Measurements from ENCODE around the gene CNTN3. TPM values are rescaled to one million over a fixed set of nuclear protein-coding genes. Genes with fewer than 3 reads are reported as not detected.
A peak's percentile ranks its signal among the peaks of the same experiment; 100 is the strongest.

The CNTN3 gene
- total RNA-seq, 6 donors from 2014 or later = 0.55 to 5.2 (median 1.2) TPM

DNA sequence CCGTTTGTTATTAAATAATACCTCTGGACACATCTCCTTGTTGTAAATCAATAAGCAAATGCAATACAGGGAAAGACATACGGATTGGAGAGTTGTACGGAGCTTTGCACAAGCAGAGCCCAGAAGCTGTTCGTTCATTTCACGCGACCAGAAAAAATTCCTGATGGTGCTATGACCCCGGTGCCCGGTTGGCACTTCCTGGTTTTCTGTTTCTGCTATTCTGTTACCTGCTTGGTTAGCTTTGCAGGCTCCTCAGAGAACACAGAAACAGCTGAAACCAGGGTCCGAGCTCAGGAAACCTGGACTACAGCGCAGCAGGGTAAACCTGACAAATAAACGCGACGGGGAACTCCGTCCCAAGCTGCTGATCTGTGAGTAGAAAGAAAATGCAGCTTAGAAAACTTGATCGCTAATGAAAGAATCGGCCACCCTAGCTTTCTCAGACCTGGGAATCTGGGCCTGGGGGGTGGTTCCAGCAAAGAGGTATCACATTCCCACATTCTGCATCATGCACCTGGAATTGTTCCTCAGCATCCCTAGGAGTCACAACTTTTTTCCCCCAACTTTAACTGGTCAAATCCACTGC, 845 bp downstream of the CNTN3 start:
- H3K27ac ChIP-seq = no peak overlapping the region
- no peak for TF ChIP-seq POLR2AphosphoS5 (IDR thresholded peaks at IDR 0.05)
- TF ChIP-seq EP300 (IDR thresholded peaks at IDR 0.05) = no peak
- TF ChIP-seq POLR2A (IDR thresholded peaks at IDR 0.05) = no peak
- TF ChIP-seq, protein P1, sequence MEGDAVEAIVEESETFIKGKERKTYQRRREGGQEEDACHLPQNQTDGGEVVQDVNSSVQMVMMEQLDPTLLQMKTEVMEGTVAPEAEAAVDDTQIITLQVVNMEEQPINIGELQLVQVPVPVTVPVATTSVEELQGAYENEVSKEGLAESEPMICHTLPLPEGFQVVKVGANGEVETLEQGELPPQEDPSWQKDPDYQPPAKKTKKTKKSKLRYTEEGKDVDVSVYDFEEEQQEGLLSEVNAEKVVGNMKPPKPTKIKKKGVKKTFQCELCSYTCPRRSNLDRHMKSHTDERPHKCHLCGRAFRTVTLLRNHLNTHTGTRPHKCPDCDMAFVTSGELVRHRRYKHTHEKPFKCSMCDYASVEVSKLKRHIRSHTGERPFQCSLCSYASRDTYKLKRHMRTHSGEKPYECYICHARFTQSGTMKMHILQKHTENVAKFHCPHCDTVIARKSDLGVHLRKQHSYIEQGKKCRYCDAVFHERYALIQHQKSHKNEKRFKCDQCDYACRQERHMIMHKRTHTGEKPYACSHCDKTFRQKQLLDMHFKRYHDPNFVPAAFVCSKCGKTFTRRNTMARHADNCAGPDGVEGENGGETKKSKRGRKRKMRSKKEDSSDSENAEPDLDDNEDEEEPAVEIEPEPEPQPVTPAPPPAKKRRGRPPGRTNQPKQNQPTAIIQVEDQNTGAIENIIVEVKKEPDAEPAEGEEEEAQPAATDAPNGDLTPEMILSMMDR (IDR thresholded peaks at IDR 0.05) = no peak
- ATAC-seq (ENCODE audit: low FRiP score in 2 of 2) (no peak), DNase-seq (peak in 1 of 2 donors; percentile 21)
- peaks cover 0 to 10% (median 0%) of the 10 kb centered on the region in 4 donors for H3K27me3 ChIP-seq
- no peaks in the 10 kb centered on the region for H3K36me3 ChIP-seq
- peak overlapping the region in 3 of 4 donors; percentile 41 to 50 (median 41) for H3K4me3 ChIP-seq
- WGBS, 2 donors = 14 to 27% methylated on average over 16 of the region's 16 CpGs
- peaks cover 0 to 5% (median 2%) of the 10 kb centered on the region in 4 donors for H3K4me1 ChIP-seq
- no peaks in the 10 kb centered on the region for H3K9me3 ChIP-seq

GRCh38 chr3:74613060-74613459, 1.4 kb downstream of the CNTN3 start:
- no peak for ATAC-seq (ENCODE audit: low FRiP score in 2 of 2)
- H3K9me3 ChIP-seq = no peaks in the 10 kb centered on the region
- peaks cover 0 to 10% (median 0%) of the 10 kb centered on the region in 4 donors for H3K27me3 ChIP-seq
- H3K4me1 ChIP-seq = peaks cover 0 to 5% (median 2%) of the 10 kb centered on the region in 4 donors
- H3K27ac ChIP-seq = no peak overlapping the region
- no peak for DNase-seq
- TF ChIP-seq POLR2AphosphoS5 (IDR thresholded peaks at IDR 0.05) (no peak), POLR2A (IDR thresholded peaks at IDR 0.05) (no peak), EP300 (IDR thresholded peaks at IDR 0.05) (no peak)
- TF ChIP-seq, protein P1 (IDR thresholded peaks at IDR 0.05) = no peak
- no peaks in the 10 kb centered on the region for H3K36me3 ChIP-seq
- peak overlapping the region in 2 of 4 donors; percentile 41 to 50 for H3K4me3 ChIP-seq
- WGBS, 2 donors = 14 to 17% methylated on average over 2 of the region's 2 CpGs

DNA sequence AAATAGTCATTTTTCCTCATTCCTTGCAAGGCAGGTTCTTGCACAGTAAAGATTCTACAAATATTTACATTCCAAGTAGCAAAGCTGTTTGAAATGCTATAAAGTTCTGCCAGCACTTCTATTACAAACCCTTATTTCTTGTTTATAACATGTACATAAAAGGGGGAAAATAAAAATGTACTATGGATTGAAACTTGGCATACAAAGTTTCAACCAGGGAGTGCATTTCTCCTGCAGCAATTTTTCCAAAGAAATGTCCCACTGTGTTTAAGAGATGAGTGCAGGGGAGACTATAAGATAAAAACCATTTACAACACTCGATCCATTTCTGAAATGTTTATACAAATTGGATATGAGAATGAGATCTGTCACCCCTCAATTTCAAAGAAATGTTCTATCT, 3.3 kb downstream of the CNTN3 start:
- H3K4me3 ChIP-seq = no peak overlapping the region
- H3K9me3 ChIP-seq = no peaks in the 10 kb centered on the region
- TF ChIP-seq, protein P1 (IDR thresholded peaks at IDR 0.05) = no peak
- TF ChIP-seq POLR2A (IDR thresholded peaks at IDR 0.05) (no peak), EP300 (IDR thresholded peaks at IDR 0.05) (no peak), POLR2AphosphoS5 (IDR thresholded peaks at IDR 0.05) (no peak)
- 38 to 41% methylated on average over 1 of the region's 1 CpG for WGBS, 2 donors
- peaks cover 0 to 5% (median 2%) of the 10 kb centered on the region in 4 donors for H3K4me1 ChIP-seq
- H3K36me3 ChIP-seq = no peaks in the 10 kb centered on the region
- peaks cover 0 to 10% (median 0%) of the 10 kb centered on the region in 4 donors for H3K27me3 ChIP-seq
- DNase-seq (no peak), ATAC-seq (ENCODE audit: low FRiP score in 2 of 2) (no peak)
- H3K27ac ChIP-seq = no peak overlapping the region

DNA sequence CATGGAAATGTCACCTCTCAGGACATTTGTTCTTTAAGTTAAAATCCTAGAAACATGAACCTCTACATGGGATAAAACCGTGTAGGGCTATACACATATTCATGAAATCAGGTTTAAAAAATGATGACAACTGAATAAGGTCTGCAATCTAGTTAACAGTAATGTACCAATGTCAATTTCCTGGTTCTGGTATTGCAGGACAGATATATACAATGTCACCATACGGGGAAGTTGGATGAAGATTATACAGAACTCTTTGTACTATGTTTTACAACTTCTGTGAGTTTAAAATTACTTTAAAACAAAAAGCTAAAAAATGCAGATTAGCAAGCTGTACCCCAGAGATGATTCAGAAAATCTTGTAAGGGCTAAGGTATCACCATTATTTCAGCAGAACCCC, 6.7 kb downstream of the CNTN3 start:
- Histone ChIP-seq H3K4me1 (no peaks in the 10 kb centered on the region), H3K36me3 (no peaks in the 10 kb centered on the region), H3K27me3 (no peaks in the 10 kb centered on the region), H3K9me3 (no peaks in the 10 kb centered on the region), H3K27ac (no peak overlapping the region), H3K4me3 (no peak overlapping the region)
- 67 to 80% methylated on average over 2 of the region's 2 CpGs for WGBS, 2 donors
- DNase-seq (no peak), ATAC-seq (ENCODE audit: low FRiP score in 2 of 2) (no peak)
- TF ChIP-seq EP300 (IDR thresholded peaks at IDR 0.05) = no peak
- no peak for TF ChIP-seq POLR2AphosphoS5 (IDR thresholded peaks at IDR 0.05)
- TF ChIP-seq, protein P1 (IDR thresholded peaks at IDR 0.05) = no peak
- no peak for TF ChIP-seq POLR2A (IDR thresholded peaks at IDR 0.05)

GRCh38 chr3:74606996-74607395, 7.5 kb downstream of the CNTN3 start:
- no peak for DNase-seq
- H3K27ac ChIP-seq = no peak overlapping the region
- 94% methylated on average over 7 of the region's 7 CpGs for WGBS, 2 donors

More at GRCh38 chr3:74606996-74607395, 7.5 kb downstream of the CNTN3 start:
- Histone ChIP-seq H3K36me3 (no peaks in the 10 kb centered on the region), H3K4me3 (no peak overlapping the region), H3K27me3 (no peaks in the 10 kb centered on the region), H3K9me3 (no peaks in the 10 kb centered on the region), H3K4me1 (no peaks in the 10 kb centered on the region)
- TF ChIP-seq EP300 (IDR thresholded peaks at IDR 0.05) = no peak
- TF ChIP-seq POLR2AphosphoS5 (IDR thresholded peaks at IDR 0.05) = no peak
- TF ChIP-seq POLR2A (IDR thresholded peaks at IDR 0.05) = no peak
- TF ChIP-seq, protein P1 (IDR thresholded peaks at IDR 0.05) = no peak
- no peak for ATAC-seq (ENCODE audit: low FRiP score in 2 of 2)
